Measurements from ENCODE around the gene DARS2.

- TF ChIP-seq POLR2A (IDR thresholded peaks at IDR 0.05; ENCODE audit: low read depth, low read length) (no peak), TAF1 (IDR thresholded peaks at IDR 0.05; ENCODE audit: low read depth, low read length) (no peak), POLR2AphosphoS5 (IDR thresholded peaks at IDR 0.05; ENCODE audit: low read depth, low read length) (no peak)
Observed at GRCh38 chr1:173798078-173798477, 26.4 kb upstream of the DARS2 start.

Measured in GM12891 (cell line).